ENCODE results near the gene UMAD1. TPM values are rescaled to one million over a fixed set of nuclear protein-coding genes. Genes with fewer than 3 reads are reported as not detected.
"Not testable (repeated sequence)": the region's sequence is repeated elsewhere in the genome, so short reads cannot be mapped to it uniquely, and the experiment has no call there.

UMAD1 gene
- total RNA-seq, 4 donors from 2014 or later = 5.6 to 13.2 (median 12.1) TPM

DNA sequence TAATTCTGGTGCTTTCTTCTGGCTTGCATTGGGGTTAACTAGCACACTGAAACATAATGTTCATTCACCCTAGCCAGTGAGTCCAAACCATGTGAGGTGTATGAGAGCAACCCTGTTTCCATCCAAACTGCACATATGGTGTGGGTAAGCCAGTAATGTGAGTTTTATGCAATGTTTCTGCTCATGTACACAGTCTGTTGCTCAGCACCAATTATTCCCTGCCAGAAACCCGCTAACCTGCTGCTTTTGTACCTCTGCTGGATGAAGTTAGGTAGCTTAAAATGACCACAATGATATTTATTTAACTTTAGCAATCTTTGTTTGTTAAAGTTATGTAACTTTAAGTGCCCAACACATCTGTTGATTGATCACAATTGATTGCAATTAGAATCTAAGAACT is 171.6 kb downstream of the UMAD1 start:
- ATAC-seq (ENCODE audit: low FRiP score) (no peak), DNase-seq (ENCODE audit: low spot score) (no peak)
- TF ChIP-seq, protein P1, sequence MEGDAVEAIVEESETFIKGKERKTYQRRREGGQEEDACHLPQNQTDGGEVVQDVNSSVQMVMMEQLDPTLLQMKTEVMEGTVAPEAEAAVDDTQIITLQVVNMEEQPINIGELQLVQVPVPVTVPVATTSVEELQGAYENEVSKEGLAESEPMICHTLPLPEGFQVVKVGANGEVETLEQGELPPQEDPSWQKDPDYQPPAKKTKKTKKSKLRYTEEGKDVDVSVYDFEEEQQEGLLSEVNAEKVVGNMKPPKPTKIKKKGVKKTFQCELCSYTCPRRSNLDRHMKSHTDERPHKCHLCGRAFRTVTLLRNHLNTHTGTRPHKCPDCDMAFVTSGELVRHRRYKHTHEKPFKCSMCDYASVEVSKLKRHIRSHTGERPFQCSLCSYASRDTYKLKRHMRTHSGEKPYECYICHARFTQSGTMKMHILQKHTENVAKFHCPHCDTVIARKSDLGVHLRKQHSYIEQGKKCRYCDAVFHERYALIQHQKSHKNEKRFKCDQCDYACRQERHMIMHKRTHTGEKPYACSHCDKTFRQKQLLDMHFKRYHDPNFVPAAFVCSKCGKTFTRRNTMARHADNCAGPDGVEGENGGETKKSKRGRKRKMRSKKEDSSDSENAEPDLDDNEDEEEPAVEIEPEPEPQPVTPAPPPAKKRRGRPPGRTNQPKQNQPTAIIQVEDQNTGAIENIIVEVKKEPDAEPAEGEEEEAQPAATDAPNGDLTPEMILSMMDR (IDR thresholded peaks at IDR 0.05) = no peak

DNA sequence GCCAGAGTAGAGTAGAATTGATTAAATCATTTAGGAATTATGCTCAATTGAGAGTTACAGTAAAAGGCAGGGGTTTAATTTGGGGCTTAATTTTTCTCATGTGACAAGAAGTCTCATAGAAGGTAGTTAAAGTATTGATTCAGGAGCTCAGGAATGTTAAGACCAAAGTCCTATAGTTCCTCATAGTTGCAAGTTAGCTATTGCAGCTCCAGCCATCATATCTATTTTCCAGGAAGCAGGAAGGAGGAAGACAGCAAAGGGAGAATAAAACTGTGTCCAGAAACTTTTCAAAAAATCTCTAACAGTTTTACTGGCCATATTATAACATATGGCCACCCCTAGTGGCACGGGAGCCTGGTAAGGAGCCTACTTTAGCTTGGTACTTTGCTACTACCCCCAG is 174.8 kb downstream of the UMAD1 start:
- ATAC-seq (ENCODE audit: low FRiP score) (no peak), DNase-seq (ENCODE audit: low spot score) (no peak)
- TF ChIP-seq, protein P1 (IDR thresholded peaks at IDR 0.05) = no peak

DNA sequence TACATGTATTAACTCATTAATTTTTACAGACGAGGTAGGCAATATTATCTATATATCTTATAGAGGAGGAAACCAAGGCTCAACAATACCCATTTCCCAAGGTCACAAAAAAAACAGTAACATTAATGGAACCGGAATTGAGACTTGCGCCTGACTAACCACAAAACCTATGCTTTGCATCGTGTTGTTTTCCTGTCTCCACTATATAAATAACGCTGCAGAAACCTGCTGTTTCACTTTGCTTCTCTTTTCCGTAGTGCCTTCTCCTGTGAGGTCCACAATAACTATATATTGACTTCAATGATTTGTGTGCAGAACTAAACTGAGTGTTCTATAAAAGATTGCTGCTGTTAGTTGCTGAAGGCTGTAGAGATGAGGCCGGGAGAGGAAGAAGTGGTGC is 175.5 kb downstream of the UMAD1 start:
- ATAC-seq (ENCODE audit: low FRiP score) = no peak
- DNase-seq (ENCODE audit: low spot score) = no peak
- TF ChIP-seq, protein P1 (IDR thresholded peaks at IDR 0.05) = no peak

DNA sequence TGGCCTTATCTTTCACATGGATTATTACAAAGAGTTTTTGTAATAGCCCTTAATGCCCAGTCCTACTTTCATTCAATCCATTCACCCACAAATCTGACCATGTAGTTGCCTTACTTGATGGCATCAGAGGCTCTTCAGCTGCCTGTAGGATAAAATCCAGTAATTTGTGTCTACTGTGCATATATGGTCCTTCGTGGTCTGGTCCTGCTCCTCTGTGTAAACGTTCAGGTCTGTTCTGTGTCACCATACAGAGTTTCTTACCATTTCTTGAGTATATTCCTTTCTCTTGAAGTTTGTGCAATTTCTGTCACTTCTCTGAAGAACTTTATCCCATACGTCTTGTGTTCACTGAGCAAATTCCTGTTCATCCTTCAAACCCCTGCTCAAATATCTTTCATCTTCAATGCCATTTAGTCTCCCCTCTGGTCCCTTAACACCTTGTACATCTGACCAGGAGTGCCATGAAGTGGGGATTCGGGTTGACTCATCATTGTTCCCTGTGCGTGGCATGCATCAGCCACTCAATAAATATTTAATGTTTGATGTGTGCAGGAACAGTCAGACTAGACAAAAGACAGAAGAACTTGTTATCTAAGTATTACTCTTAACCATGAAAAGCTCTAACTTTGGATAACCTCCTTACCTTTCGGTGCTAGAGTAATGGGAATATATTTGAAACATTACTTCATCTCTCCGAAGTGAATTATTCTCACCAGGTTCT is 176.4 kb downstream of the UMAD1 start:
- DNase-seq (ENCODE audit: low spot score) (no peak), ATAC-seq (ENCODE audit: low FRiP score) (no peak)
- TF ChIP-seq, protein P1 (IDR thresholded peaks at IDR 0.05) = no peak

DNA sequence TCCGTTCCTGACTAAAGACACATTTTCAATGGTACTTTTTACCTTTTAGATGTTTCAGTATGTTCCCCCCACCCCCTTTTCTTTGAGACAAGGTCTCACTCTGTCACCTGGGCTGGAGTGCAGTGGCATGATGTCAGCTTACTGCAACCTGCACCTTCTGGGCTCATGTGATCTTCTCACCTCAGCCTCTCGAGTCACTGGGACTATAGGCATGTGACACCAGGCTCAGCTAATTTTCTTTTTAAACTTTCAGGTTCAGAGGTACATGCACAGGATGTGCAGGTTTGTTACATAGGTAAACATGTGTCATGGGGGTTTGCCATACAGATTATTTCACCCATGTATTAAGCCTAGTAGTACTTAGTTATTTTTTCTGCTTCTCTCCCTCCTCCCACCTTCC is 177.2 kb downstream of the UMAD1 start:
- no peak for DNase-seq (ENCODE audit: low spot score)
- TF ChIP-seq, protein P1 (IDR thresholded peaks at IDR 0.05) = no peak
- ATAC-seq (ENCODE audit: low FRiP score) = no peak

DNA sequence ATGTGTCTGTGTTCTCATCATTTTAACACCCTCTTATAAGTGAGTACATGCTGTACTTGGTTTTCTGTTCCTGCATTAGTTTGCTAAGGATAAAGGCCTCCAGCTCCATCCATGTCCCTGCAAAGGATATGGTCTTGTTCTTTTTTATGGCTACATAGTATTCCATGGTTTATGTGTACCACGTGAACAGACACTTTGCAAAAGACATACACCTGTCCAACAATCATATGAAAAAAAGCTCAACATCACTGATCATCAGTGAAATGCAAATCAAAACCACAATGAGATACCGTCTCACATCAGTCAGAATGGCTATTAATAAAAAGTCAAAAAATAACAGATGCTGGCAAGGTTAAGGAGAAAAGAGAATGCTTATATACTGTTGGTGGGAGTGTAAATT is 177.6 kb downstream of the UMAD1 start:
- ATAC-seq (ENCODE audit: low FRiP score) = not testable (repeated sequence)

DNA sequence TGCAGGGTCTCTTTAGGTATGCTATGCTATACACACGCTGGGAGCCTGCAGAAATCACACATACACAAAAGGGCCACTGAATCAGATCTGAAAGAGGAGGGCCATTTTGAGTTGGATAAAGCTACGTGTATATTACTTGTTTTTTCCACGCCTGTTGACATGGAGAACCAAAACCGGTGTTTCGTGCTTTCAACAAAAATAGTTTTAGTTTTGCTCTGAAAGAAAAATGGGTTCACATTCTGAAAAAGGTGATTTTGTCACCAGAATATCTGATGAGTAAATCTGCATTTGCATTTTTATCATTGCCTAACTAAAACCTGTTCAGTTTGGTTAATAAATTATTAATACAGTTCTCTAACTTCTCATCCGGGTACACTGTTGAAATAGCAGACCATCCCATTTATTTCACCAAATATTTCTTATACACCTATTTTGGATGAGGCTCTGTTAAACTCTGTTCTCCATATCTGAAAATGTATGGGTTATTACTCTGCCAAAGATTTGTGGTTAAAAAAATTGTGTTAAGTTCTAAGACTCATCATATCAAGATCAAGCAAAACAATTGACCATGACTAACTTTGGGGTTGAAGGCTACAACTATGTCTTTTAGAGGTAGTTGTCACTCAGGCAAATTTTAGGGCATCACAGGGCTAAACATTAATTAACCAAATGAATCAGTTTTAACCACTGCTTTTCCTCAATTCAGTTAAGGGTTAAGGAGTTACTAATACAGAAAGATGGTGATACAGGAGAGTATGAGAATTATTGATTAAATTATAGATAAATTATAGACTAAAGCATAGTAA is 179.1 kb downstream of the UMAD1 start:
- TF ChIP-seq, protein P1 (IDR thresholded peaks at IDR 0.05) = no peak
- DNase-seq (ENCODE audit: low spot score) = no peak
- ATAC-seq (ENCODE audit: low FRiP score) = no peak

More for the DNA sequence above, 177.6 kb downstream of the UMAD1 start:
- not testable (repeated sequence) for DNase-seq (ENCODE audit: low spot score)
